Iris pigment epithelial cell (primary cell): ENCODE results near the gene PPM1H.
"Not testable (repeated sequence)": the region's sequence is repeated elsewhere in the genome, so short reads cannot be mapped to it uniquely, and the experiment has no call there.

Experiments used
- DNase-seq: peaks from one replicate; pipeline ENCODE4 v3.0.0-alpha.2; 2011; ENCODE audit warnings: low read depth

PPM1H gene

GRCh38 chr12:62934799-62935674 is at the start of gene PPM1H:
Gene PPM1H (minus strand): TSS chr12:62935150. CDS start chr12:62934736, 414 bp downstream.
- peak; percentile 31 for DNase-seq

GRCh38 chr12:62983594-62983993 is 48.6 kb upstream of the PPM1H start:
- no peak for DNase-seq

GRCh38 chr12:62978768-62979167 is 43.8 kb upstream of the PPM1H start:
- DNase-seq, result no peak

GRCh38 chr12:62977883-62978282 is 42.9 kb upstream of the PPM1H start:
- no peak for DNase-seq

GRCh38 chr12:62977418-62977817 is 42.5 kb upstream of the PPM1H start:
- DNase-seq, result peak; percentile 46

GRCh38 chr12:62976110-62976662 is 41.2 kb upstream of the PPM1H start:
- no peak for DNase-seq

GRCh38 chr12:62971769-62972525 is 37.0 kb upstream of the PPM1H start:
- no peak for DNase-seq

GRCh38 chr12:62969695-62970094 is 34.7 kb upstream of the PPM1H start:
- DNase-seq, result no peak

GRCh38 chr12:62967701-62968100 is 32.8 kb upstream of the PPM1H start:
- no peak for DNase-seq

GRCh38 chr12:62966990-62967506 is 32.1 kb upstream of the PPM1H start:
- DNase-seq, result no peak

GRCh38 chr12:62966446-62966989 is 31.6 kb upstream of the PPM1H start:
- DNase-seq, result not testable (repeated sequence)

- not testable (repeated sequence) for DNase-seq
Observed at GRCh38 chr12:62965700-62966099, 30.8 kb upstream of the PPM1H start.

- DNase-seq, result not testable (repeated sequence)
Observed at GRCh38 chr12:62965242-62965641, 30.3 kb upstream of the PPM1H start.

GRCh38 chr12:62963486-62964041 is 28.6 kb upstream of the PPM1H start:
- DNase-seq, result no peak

GRCh38 chr12:62960324-62960723 is 25.4 kb upstream of the PPM1H start:
- DNase-seq, result no peak

- DNase-seq, result no peak
Observed at GRCh38 chr12:62959745-62960144, 24.8 kb upstream of the PPM1H start.

GRCh38 chr12:62957233-62957953 is 22.4 kb upstream of the PPM1H start:
- peak; percentile 39 for DNase-seq

GRCh38 chr12:62955678-62956077 is 20.7 kb upstream of the PPM1H start:
- no peak for DNase-seq

GRCh38 chr12:62950317-62950716 is 15.4 kb upstream of the PPM1H start:
- DNase-seq, result no peak

- DNase-seq, result no peak
Observed at GRCh38 chr12:62948123-62948522, 13.2 kb upstream of the PPM1H start.

GRCh38 chr12:62947364-62947763 is 12.4 kb upstream of the PPM1H start:
- no peak for DNase-seq
